ENCODE data around the gene LDLRAD1.
"Not testable (repeated sequence)": the region's sequence is repeated elsewhere in the genome, so short reads cannot be mapped to it uniquely, and the experiment has no call there.

Gene LDLRAD1

DNA sequence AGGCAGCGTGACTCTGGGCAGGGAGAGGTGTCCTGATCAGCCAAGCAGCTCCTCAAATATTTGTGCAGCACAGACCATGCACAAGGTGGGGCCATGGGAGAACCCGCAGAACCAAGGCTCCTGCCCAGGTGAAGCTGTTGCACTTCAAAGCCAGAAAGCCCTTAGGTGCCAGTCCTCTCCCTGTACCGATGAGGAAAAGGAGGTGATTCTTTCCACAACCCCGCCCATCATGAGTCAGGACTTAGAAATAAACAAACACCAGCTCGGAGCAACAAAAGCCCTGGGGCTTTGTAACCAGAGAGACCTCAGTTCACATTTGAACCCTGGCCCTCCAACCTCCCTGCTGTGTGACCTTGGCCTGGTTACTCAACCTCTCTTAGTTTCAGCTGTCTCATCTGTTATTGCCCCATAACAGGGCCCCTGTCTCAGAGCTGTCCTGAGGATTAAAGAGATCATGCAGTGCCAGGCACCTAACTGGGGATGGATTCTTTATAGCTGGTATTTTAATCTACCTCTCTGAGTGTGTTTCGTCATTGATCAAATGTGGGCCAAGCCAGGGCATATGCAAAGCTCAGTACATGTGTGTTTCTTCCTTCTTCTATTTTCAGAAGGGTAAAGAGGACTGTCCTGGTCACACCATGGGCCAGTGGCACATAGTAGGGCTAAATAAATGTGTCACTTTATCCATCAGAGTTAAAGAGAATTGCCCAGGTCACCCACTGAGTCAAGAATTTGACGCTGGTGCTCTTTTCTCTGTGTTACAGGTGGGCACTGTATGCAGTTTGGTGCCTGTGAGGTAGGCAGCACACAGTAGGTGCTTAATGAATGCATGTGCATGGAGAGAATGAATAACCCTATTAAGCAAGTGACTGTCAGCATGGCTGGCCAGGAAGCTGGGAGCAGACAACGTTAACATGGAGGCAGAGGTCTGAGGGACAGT is 1.4 kb downstream of the LDLRAD1 start:
- DNase-seq, result no peak

DNA sequence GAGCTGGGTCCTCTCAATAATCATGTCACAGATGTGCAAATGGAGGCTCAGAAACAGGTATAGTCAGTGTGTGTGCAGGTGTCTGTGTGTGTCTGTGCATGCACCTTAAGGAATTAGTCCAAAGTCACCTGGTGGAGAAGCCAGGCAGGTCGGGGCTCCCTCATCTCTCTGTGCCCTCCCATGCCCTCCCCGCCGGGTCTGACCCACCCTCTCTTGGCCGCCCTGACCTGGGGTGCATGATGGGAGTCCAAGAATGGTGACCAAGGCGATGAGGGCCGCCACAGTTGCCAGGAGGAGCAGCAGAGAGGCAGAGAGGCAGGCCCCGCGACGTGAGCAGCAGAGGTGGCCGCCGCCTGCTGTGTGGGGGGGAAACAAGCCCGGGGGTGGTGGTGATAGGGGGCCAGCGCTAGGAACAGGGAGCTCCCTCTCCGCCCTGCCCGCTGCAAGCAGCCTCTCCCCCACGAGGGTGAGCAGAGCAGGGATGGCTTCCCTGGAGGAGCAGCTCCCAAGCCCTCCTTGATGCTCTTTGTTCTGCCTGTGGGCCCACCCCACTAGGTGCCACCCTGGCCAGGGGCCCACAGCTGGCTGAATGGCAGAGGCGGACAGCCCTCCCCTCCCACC is 3.9 kb downstream of the LDLRAD1 start:
- no peak for DNase-seq

DNA sequence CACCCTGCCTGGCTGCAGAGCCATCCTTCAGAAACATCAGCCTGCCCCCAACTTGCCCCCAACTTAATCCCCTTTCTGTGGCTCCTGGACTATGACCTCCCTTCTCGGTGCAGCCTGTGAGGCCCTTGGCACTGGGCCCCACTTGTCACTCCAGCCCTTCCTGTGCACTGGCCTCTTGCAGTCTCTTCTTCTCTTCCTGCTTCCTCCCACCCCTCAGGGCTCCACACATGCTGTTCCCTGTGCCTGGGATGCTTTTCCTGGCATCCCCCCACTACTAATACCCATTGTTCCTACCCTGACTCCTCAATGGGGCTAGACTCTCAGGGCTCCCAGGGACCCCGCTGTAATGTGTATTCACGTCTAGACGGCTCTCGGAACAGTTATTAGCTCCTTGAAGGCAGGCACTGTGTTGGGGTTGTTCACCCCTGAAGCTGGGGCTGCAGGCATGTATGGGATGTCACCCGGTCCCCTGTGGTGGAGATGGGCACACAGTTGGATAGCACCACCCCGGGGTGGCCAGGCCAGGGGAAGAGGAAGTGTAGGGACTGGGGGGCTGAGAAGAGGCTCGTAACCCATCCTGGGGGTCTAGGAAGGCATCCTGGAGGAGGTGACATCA is 4.5 kb downstream of the LDLRAD1 start:
- no peak for DNase-seq

GRCh38 chr1:54012863-54013262 is 5.1 kb downstream of the LDLRAD1 start:
- no peak for DNase-seq

GRCh38 chr1:54012008-54012325 is 6.0 kb downstream of the LDLRAD1 start:
- no peak for DNase-seq

DNA sequence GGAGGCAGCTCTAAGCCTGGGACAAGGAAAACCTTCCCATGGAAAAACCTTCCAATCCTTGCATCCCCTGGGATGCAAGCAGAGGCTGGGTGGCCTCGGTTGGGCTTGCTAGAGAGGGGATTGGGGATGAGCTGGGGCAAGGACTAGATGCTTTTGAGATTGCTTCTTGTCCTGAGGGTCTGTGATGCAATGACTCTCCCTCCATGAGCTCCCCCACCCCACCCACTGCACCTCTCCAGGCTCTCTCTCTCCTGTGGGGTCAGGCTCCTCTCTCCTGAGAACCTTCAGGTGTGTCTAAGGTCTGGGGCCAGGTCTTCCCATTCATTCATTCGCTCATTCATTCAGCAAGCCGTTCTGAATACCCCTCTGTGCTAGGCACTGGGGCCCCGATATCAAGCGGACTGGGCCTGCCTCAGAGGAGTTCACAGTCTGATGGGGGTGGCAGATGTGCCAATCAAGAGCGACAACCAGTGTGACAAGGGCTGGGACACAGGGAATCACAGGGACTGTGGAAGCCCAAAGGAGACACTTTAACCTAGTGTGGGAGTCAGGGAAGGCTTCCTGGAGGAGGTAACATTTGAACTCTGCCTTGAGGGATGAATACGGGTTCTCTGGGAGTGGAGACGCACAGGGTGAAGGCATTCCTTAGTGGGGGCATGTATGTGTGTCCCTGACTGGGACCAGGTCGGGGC is 6.5 kb downstream of the LDLRAD1 start:
- no peak for DNase-seq

GRCh38 chr1:54010415-54011117 is 7.4 kb downstream of the LDLRAD1 start:
- no peak for DNase-seq

DNA sequence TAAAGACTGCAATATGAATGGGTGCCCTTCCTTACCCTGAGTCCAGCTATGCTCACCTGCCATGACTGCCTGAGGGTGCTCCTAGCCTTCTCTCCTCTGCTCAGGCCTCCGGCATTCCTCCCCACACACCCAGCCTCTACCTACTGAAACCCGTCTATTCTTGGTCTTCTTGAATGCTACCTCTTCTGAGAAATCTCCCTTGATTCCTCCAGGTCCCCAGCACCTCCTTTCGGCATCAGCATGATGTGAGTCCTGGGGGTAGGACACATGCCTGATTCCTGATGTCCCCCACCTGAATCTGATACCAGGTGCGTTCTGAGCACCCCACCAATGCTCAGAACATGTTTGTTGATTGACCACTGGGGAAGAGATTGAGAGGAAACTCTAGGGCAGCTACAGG is 8.6 kb downstream of the LDLRAD1 start:
- DNase-seq, result no peak

GRCh38 chr1:54008876-54009275 is 9.1 kb downstream of the LDLRAD1 start:
- no peak for DNase-seq

- DNase-seq, result no peak
Measured at GRCh38 chr1:54007613-54008012, 10.4 kb downstream of the LDLRAD1 start.

DNA sequence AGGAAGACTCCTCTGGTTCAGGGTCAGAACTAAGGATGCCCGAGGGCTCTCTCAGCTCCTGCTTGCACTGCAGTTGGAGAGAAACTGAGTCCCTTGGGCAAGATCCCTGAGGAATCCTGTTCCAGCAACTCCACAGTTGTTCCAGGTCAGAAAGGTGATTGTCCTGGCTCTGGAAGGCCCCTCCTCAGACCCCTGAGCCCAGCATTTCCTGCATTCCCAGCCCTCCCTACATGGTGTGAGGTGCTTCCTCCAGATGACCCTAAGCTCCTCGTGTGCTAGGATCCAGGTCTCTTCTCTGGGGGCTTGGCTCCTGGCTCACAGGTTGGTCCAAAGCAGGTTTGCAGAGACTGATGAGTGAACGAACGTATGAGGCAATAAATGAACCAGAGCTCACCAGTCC is 11.5 kb downstream of the LDLRAD1 start:
- no peak for DNase-seq

DNA sequence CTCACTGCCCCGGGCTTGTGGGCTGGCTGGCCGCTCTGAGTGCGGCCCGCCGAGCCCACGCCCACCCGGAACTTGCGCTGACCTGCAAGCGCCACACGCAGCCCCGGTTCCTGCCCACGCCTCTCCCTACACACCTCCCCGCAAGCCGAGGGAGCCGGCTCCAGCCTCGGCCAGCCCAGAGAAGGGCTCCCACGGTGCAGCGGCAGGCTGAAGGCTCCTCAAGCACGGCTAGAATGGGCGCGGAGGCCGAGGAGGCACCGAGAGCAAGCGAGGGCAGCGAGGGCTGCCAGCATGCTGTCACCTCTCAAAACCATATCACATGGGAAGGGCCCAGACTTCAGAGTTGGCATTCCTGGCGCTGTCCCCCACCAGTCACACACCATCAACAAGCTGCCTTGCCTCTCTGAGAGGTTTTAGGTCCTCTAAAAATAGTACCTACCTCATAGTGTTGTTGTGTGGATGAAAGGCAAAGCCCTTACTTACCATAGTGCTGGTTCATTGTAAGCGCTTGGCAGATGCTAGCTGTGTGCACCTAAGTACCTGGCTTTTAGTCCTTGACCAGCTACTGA is 13.4 kb downstream of the LDLRAD1 start:
- no peak for DNase-seq

GRCh38 chr1:54003750-54004480 is 14.1 kb downstream of the LDLRAD1 start:
- DNase-seq, result not testable (repeated sequence)

GRCh38 chr1:54003249-54003646 is 14.7 kb downstream of the LDLRAD1 start:
- no peak for DNase-seq

- DNase-seq, result no peak
Measured at GRCh38 chr1:54002544-54003248, 15.3 kb downstream of the LDLRAD1 start.

GRCh38 chr1:54001591-54001990 is 16.4 kb downstream of the LDLRAD1 start:
- no peak for DNase-seq

DNA sequence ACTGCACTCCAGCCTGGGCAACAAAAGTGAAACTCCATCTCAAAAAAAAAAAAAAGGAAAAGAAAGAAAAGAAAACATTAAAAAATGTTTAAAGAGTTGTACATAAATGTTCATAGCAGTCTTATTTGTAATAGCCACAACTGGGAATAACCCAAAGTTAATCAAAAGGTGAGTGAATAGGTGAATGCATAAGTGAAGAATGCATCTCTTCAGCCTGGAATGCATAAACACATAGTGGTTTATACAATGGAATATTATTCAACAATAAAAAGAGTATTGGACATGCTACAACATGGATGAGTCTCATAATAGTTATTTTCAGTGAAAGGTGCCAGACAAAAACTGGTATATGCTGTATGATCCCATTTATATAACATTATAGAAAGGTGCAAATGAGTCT is 18.1 kb downstream of the LDLRAD1 start:
- no peak for DNase-seq

- no peak for DNase-seq
Measured at GRCh38 chr1:53998223-53998622, 19.8 kb downstream of the LDLRAD1 start.

DNA sequence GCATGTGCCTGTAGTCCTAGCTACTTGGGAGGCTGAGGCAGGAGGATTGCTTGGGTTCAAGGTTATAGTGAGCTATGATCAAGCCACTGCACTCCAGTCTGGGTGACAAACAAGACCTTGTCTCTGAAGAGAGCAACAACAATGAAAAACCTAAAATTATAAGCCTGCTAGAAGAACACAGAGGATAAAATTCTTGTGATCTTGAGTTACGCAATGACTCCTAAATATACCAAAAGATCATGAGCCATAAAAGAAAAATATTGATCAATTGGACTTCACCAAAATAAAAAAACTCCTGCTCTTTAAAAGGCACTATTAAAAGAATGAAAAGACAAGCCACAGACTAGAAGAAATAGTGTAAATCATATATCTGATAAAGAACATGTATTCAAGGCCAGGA is 22.3 kb downstream of the LDLRAD1 start:
- no peak for DNase-seq

- DNase-seq, result not testable (repeated sequence)
Measured at GRCh38 chr1:53994516-53994915, 23.5 kb downstream of the LDLRAD1 start.
